PFSK-1 (cell line): ENCODE measurements around the gene LAT.

Source experiments
- FOXP2 ChIP-seq: optimal IDR thresholded peaks from 2 replicates; pipeline ENCODE3; 2011; ENCODE audit warnings: borderline replicate concordance, control low read depth, inconsistent platforms; ENCODE audit not compliant: insufficient read depth; ENCODE audit errors: extremely low read length, extremely low read depth
- POLR2AphosphoS5 ChIP-seq: IDR thresholded peaks from 2 replicates; pipeline ENCODE4 v1.6.1; 2012; ENCODE audit warnings: low read depth, mild to moderate bottlenecking, control low read depth, low read length, moderate library complexity
- SIN3A ChIP-seq: IDR thresholded peaks from 2 replicates; pipeline ENCODE4 v1.6.1; 2012; ENCODE audit warnings: mild to moderate bottlenecking, low read length, moderate library complexity, borderline replicate concordance; ENCODE audit not compliant: insufficient read depth
- TAF1 ChIP-seq: IDR thresholded peaks from 2 replicates; pipeline ENCODE4 v1.6.1; 2012; ENCODE audit warnings: low read length, control low read depth, borderline replicate concordance; ENCODE audit not compliant: insufficient read depth
- TF ChIP-seq, protein P1 (sequence below), 2 experiments: IDR thresholded peaks; 2 replicates each; pipeline versions ENCODE4 v1.6.1 to v1.8.0; 2011 to 2012; ENCODE audit warnings: low read depth in 2 of 2, low read length in 2 of 2, control low read depth in 1 of 2, inconsistent platforms in 1 of 2, mild to moderate bottlenecking in 1 of 2, moderate library complexity in 1 of 2; ENCODE audit not compliant: insufficient read depth in 1 of 2

LAT gene

DNA sequence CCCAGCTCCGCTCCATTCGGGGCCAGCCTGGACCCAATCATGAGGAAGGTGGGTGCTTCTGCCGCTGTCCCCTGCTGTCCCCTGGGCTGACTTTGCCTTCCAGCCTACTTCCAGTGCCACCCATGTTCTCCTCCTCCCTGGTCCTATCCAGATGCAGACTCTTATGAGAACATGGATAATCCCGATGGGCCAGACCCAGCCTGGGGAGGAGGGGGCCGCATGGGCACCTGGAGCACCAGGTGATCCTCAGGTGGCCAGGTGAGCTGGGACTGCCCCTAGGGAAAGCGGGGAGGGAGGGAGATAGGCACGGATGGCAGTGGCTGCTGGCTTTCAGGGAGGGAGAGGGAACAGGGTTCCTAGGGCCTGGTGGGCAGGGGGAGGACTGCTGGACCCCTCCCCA, 46.1 kb upstream of the LAT start:
- TF ChIP-seq SIN3A: no peak
- TF ChIP-seq TAF1: no peak
- TF ChIP-seq FOXP2: no peak
- TF ChIP-seq POLR2AphosphoS5: no peak
- TF ChIP-seq, protein P1, sequence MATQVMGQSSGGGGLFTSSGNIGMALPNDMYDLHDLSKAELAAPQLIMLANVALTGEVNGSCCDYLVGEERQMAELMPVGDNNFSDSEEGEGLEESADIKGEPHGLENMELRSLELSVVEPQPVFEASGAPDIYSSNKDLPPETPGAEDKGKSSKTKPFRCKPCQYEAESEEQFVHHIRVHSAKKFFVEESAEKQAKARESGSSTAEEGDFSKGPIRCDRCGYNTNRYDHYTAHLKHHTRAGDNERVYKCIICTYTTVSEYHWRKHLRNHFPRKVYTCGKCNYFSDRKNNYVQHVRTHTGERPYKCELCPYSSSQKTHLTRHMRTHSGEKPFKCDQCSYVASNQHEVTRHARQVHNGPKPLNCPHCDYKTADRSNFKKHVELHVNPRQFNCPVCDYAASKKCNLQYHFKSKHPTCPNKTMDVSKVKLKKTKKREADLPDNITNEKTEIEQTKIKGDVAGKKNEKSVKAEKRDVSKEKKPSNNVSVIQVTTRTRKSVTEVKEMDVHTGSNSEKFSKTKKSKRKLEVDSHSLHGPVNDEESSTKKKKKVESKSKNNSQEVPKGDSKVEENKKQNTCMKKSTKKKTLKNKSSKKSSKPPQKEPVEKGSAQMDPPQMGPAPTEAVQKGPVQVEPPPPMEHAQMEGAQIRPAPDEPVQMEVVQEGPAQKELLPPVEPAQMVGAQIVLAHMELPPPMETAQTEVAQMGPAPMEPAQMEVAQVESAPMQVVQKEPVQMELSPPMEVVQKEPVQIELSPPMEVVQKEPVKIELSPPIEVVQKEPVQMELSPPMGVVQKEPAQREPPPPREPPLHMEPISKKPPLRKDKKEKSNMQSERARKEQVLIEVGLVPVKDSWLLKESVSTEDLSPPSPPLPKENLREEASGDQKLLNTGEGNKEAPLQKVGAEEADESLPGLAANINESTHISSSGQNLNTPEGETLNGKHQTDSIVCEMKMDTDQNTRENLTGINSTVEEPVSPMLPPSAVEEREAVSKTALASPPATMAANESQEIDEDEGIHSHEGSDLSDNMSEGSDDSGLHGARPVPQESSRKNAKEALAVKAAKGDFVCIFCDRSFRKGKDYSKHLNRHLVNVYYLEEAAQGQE (IDR thresholded peaks at IDR 0.05; ENCODE audit: insufficient read depth in 1 of 2, low read depth in 2 of 2, low read length in 2 of 2): no peak

DNA sequence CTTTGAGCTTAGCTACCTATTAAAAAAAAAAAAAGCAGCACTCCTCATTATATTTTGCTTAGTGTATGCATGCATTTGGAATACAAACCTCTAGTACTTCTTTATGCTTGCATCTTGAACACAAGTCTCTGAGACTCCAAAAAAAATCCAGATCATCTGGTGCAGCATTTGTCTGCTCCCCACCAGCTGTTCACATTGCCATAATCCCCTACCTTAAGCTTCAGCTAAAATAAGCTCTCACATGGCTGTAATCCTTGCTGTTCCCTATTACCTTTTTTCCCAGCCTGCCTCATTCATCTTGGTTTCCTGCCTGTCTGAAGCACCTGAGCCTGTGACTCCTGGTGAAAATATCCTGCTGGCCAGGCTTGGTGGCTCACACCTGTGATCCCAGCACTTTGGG, 41.6 kb upstream of the LAT start:
- TF ChIP-seq POLR2AphosphoS5 (no peak), TAF1 (no peak), SIN3A (no peak), FOXP2 (no peak)
- TF ChIP-seq, protein P1 (IDR thresholded peaks at IDR 0.05; ENCODE audit: insufficient read depth in 1 of 2, low read depth in 2 of 2, low read length in 2 of 2): no peak

DNA sequence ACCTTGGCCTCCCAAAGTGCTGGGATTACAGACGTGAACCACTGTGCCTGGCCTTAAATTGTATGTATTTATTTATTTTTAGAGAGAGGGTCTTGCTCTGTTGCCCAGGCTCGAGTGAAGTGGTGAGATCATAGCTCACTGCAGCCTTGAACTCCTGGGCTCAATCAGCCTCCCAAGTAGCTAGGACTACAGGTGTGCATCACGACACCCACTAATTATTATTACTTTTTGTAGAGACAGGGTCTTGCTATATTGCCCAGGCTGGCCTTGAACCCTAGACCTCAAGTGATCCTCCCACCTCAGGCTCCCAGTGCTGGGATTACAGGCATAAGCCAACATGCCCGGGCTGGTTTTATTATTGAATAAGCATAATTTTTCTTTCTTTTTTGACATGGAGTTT, 38.2 kb upstream of the LAT start:
- no peak for TF ChIP-seq SIN3A
- TF ChIP-seq, protein P1 (IDR thresholded peaks at IDR 0.05; ENCODE audit: insufficient read depth in 1 of 2, low read depth in 2 of 2, low read length in 2 of 2): no peak

DNA sequence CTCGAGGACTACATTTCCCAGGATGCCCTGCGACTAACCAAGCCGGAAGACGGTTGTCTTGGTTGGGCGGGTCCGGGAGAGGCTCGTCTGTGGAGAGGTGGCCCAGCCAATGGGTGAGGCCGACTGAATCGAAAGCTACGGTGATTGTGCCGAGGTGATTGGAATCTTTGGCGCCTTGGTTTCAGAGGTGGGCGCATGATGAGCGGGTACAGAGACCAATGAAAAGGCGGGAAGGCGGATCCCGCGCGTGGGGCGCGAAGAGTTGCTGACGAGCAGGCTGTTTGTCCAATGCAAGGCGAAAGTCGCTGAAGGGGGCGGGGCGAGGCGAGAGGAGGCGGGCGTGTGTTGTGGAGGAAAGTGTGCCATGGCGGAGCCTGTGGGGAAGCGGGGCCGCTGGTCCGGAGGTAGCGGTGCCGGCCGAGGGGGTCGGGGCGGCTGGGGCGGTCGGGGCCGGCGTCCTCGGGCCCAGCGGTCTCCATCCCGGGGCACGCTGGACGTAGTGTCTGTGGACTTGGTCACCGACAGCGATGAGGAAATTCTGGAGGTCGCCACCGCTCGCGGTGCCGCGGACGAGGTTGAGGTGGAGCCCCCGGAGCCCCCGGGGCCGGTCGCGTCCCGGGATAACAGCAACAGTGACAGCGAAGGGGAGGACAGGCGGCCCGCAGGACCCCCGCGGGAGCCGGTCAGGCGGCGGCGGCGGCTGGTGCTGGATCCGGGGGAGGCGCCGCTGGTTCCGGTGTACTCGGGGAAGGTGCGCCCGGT, 34.0 kb upstream of the LAT start, which contains the start of gene NFATC2IP:
TSS of gene NFATC2IP (plus strand) at position 290 of the 762 bp plus-strand sequence. CDS start at position 365, 75 bp downstream.
- TF ChIP-seq, protein P1 (IDR thresholded peaks at IDR 0.05; ENCODE audit: insufficient read depth in 1 of 2, low read depth in 2 of 2, low read length in 2 of 2): no peak
- peak; percentile 47; the same call in 1 of the 2 replicates for TF ChIP-seq POLR2AphosphoS5
- 0 out of 2 replicates have a peak, but pooled peaks have one; percentile 5 for TF ChIP-seq SIN3A
- TF ChIP-seq FOXP2: no peak
- TF ChIP-seq TAF1: peak; percentile 75; the same call in 1 of the 2 replicates
